Fibroblast of mammary gland (primary cell): ENCODE measurements around the gene COL21A1.
"Not testable (repeated sequence)": the region's sequence is repeated elsewhere in the genome, so short reads cannot be mapped to it uniquely, and the experiment has no call there.

Experiments used
- DNase-seq: peaks from one replicate; pipeline ENCODE4 v3.0.0-alpha.2; 2010; ENCODE audit warnings: low read depth
- H3K4me3 ChIP-seq: 2 replicates; pipeline ENCODE4 v1.5.1; 2011; ENCODE audit warnings: low read depth, mild to moderate bottlenecking, low read length, moderate library complexity; ENCODE audit not compliant: control insufficient read depth
- TF ChIP-seq, protein P1 (sequence below): conservative IDR thresholded peaks from 2 replicates; pipeline ENCODE4 v1.5.1; 2011; ENCODE audit warnings: low read depth, low read length, inconsistent platforms; ENCODE audit not compliant: control insufficient read depth, insufficient read depth

COL21A1 gene

DNA sequence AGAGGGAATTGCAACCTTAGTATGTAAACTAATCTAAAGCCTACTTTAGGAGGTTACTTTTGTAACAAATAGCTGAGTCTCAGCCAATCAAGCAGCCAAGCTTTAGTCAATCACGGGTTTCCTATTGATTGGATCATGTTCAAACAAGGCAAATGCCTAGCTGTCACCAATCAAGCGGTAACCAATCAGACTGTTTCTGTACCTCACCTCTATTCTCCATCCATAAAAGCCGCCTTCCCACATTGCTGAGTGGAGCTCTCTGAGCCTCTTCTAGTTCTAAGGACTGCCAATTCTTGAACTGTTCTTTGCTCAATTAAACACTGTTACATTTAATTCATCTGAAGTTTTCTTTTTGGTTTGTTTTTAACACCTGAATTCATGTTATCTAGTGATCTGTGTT, 223.6 kb downstream of the COL21A1 start:
- DNase-seq: no peak
- TF ChIP-seq, protein P1, sequence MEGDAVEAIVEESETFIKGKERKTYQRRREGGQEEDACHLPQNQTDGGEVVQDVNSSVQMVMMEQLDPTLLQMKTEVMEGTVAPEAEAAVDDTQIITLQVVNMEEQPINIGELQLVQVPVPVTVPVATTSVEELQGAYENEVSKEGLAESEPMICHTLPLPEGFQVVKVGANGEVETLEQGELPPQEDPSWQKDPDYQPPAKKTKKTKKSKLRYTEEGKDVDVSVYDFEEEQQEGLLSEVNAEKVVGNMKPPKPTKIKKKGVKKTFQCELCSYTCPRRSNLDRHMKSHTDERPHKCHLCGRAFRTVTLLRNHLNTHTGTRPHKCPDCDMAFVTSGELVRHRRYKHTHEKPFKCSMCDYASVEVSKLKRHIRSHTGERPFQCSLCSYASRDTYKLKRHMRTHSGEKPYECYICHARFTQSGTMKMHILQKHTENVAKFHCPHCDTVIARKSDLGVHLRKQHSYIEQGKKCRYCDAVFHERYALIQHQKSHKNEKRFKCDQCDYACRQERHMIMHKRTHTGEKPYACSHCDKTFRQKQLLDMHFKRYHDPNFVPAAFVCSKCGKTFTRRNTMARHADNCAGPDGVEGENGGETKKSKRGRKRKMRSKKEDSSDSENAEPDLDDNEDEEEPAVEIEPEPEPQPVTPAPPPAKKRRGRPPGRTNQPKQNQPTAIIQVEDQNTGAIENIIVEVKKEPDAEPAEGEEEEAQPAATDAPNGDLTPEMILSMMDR: no peak
- no peak overlapping the region for H3K4me3 ChIP-seq

DNA sequence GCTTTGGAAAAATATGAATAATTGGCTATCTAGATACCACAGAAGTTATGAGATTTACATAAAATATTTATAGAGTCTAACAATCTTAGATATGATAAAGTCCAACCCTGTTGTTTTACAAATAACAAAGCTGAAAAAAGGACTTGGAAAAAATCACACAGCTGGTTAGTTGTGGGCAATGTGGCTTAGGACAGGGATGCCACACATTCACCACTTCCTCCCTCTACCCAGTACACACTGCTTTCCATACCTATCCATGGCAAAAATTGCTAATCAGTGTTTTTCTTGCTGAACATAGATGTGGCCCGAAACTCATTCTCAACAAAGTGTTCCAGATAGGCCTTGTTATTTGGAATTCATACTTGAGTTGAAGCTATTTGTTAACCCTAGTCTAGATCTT, 224.7 kb downstream of the COL21A1 start:
- TF ChIP-seq, protein P1: no peak
- no peak for DNase-seq

DNA sequence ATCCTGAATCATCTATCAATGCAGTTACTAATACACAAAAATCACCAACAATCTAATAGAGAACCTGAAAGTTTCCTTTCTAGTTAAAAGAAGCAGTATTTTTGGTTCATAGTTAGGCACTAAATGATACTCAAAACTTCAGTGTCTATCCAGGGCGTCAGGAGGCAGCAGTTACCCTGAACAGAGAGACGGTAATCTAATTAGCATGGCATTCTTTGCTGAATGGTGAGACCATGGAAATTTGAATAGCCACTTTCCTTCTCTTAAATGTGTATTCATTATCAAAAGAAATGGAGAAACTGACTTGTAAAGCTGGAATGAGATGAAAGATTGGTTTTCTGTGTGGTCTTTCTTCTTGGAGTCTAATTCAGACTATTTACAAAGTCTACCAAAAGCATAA, 225.4 kb downstream of the COL21A1 start:
- H3K4me3 ChIP-seq: no peak overlapping the region
- no peak for DNase-seq
- TF ChIP-seq, protein P1: peak; percentile 12

More for the DNA sequence above, 224.7 kb downstream of the COL21A1 start:
- no peak overlapping the region for H3K4me3 ChIP-seq

DNA sequence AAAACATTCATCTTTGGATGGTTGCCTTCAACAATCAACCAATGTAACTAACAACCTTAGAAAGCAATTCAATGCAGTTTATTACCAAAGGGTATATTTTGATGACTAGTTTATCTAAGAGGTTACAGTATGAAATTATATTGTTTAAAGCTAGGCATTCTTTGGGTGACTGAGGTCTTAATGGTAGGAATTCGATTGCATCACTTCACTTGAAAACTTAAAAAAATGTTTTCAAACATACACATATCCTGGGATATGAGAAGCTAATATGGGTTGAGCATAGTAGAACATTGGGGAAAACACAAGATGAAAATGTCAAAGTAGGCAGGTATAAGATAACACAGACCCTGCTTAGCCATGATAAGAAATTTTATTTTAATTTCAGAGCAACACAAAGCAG, 227.4 kb downstream of the COL21A1 start:
- no peak for DNase-seq
- TF ChIP-seq, protein P1: no peak
- H3K4me3 ChIP-seq: no peak overlapping the region

DNA sequence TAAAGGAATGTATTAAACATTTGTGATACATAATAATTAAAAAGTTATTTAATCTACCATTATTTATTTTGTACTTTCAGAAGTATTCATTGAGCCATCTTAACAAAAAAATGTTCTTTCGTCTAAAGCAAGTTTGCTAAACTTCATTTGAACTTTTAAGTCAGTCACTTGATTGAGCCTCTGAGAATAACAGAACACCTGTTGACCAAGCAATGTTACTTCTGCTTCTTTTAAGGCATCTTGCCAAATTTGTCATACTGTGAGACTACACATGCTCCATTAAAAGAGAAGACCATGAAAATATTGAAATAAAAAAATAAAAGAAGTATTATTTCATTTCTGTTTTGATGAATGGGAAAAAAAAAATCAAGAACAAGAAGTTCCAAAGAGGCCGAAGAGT, 230.2 kb downstream of the COL21A1 start:
- no peak overlapping the region for H3K4me3 ChIP-seq
- DNase-seq: no peak
- TF ChIP-seq, protein P1: no peak

DNA sequence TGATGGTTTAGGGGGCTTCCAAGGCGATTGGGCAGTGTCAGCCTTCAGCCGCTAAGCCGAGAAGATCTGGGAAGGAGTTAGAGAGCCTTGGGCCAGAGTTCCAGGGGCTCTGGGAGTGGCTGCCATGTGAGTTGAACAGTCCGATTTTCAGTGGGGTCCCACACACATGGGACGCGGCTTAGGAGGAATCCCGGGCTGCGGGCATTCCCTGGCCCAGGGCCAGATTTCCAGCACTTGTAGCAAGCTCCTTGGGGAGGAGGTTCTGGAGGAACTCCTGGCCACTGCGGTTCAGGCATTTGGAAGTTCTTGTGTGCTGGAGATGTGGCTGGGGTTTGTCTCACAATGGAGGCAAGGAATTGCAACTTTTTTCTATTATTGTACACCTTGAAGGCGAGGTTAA, 233.3 kb downstream of the COL21A1 start:
- not testable (repeated sequence) for H3K4me3 ChIP-seq, DNase-seq

DNA sequence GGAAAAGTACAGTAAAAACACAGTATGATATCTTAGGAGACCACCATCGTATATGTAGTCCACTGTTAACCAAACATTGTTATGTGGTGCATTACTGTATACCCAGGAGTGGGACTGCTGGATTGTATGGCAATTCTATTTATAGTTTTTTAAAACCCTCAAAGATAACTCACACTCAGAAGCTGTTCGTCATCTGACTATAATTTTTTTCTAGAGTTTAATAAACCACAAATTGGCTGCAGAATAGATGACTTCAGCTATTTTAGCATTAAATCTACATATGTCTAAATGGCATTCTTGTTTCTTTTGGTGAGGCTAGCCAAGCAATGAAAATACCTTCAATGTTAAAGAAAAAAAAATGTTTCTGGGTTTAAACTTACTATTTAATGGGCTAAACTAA, 237.7 kb downstream of the COL21A1 start:
- no peak overlapping the region for H3K4me3 ChIP-seq
- TF ChIP-seq, protein P1: no peak
- DNase-seq: peak; percentile 18
